Caco-2 (cell line): ENCODE data around the gene TGM1. TPM values are rescaled to one million over a fixed set of nuclear protein-coding genes. Genes with fewer than 3 reads are reported as not detected.
A peak's percentile ranks its signal among the peaks of the same experiment; 100 is the strongest.

Experiments used
- BruUV-seq: library from RNA; stranded (reverse); fragments of 400-500 nt; replicated peaks from 2 replicates; lab custom pipeline; 2021; lab: Mats Ljungman, UMichigan
- CTCF ChIA-PET: fragments of 300-600 bp; sonication (Branson Sonifier 250); formaldehyde crosslinking; loops from one replicate; lab custom pipeline; 2022; ENCODE audit warnings: antibody characterized with exemption; lab: Charles Lee
- POLR2A ChIA-PET: fragments of 300-600 bp; sonication (Branson Sonifier 250); formaldehyde crosslinking; loops from one replicate; lab custom pipeline; 2022; ENCODE audit warnings: antibody characterized with exemption; lab: Charles Lee
- DNase-seq, 2 experiments: peaks; one replicate each; pipeline versions ENCODE4 v3.0.0 to v3.0.0-alpha.2; 2020 to 2022
- H3K27me3 ChIP-seq: replicated peaks from 2 replicates; pipeline ENCODE4 v1.6.0; 2011; ENCODE audit warnings: low read length; ENCODE audit not compliant: control insufficient read depth, insufficient read depth
- H3K36me3 ChIP-seq: 2 replicates; pipeline ENCODE4 v1.5.1; 2011; ENCODE audit warnings: low read length; ENCODE audit not compliant: control insufficient read depth, insufficient read depth
- H3K4me1 ChIP-seq: fragments of 250-450 bp; sonication (Bioruptor Pico); 2 replicates; pipeline ENCODE4 v1.5.1; 2020; ENCODE audit warnings: mild to moderate bottlenecking
- H3K4me3 ChIP-seq: 2 replicates; pipeline ENCODE4 v1.5.1; 2011; ENCODE audit warnings: low read depth, mild to moderate bottlenecking, control low read depth, low read length
- H3K9me3 ChIP-seq: fragments of 250-450 bp; sonication (Bioruptor Pico); 2 replicates; pipeline ENCODE4 v1.5.1; 2020; ENCODE audit warnings: mild to moderate bottlenecking, moderate library complexity
- H3K27ac Mint-ChIP-seq: one replicate; pipeline ENCODE4 v1.8.0; 2022; ENCODE audit warnings: mixed read lengths; ENCODE audit not compliant: unreplicated experiment
- H3K27me3 Mint-ChIP-seq: one replicate; pipeline ENCODE4 v1.8.0; 2022; ENCODE audit warnings: mixed read lengths; ENCODE audit not compliant: insufficient read depth, unreplicated experiment
- H3K36me3 Mint-ChIP-seq: one replicate; pipeline ENCODE4 v1.8.0; 2022; ENCODE audit warnings: mild to moderate bottlenecking, mixed read lengths; ENCODE audit not compliant: insufficient read depth, unreplicated experiment
- H3K4me1 Mint-ChIP-seq: one replicate; pipeline ENCODE4 v1.8.0; 2022; ENCODE audit warnings: low read depth, mixed read lengths; ENCODE audit not compliant: unreplicated experiment
- H3K4me3 Mint-ChIP-seq: one replicate; pipeline ENCODE4 v1.8.0; 2022; ENCODE audit warnings: mild to moderate bottlenecking, moderate library complexity, mixed read lengths; ENCODE audit not compliant: unreplicated experiment
- H3K9me3 Mint-ChIP-seq: one replicate; pipeline ENCODE4 v1.8.0; 2022; ENCODE audit warnings: mixed read lengths; ENCODE audit not compliant: unreplicated experiment
- CTCF ChIP-seq, 2 experiments: fragments of 200-600 bp in 1 of 2; IDR thresholded peaks; 1 replicate in 1 of 2; 2 replicates in 1 of 2; pipeline versions ENCODE4 v1.5.1 to v1.8.0; 2011 to 2022; ENCODE audit warnings: antibody characterized with exemption in 1 of 2, control low read depth in 1 of 2, inconsistent platforms in 1 of 2, low read depth in 1 of 2, low read length in 1 of 2, mild to moderate bottlenecking in 1 of 2, moderate library complexity in 1 of 2; ENCODE audit not compliant: insufficient read depth in 1 of 2, severe bottlenecking in 1 of 2, unreplicated experiment in 1 of 2
- intact Hi-C: fragments of 100-400 bp; cut with micrococcal nuclease; formaldehyde crosslinking; loops from one replicate; pipeline ENCODE4 v1.10.0; 2022; ENCODE audit not compliant: unreplicated experiment
- total RNA-seq: library from RNA; stranded (reverse); gene quantifications from 2 replicates; pipeline ENCODE4 v1.2.3, GENCODE V29; 2022

TGM1 gene
- total RNA-seq, 1 experiment from 2014 or later: 5.9 TPM

- BruUV-seq: no TSS peak
- Histone ChIP-seq H3K36me3 (no peaks in the 10 kb centered on the region), H3K4me3 (no peak overlapping the region), H3K4me1 (peaks cover 5% of the 10 kb centered on the region), H3K27me3 (no peaks in the 10 kb centered on the region), H3K9me3 (no peaks in the 10 kb centered on the region)
- ChIA-PET POLR2A (no interaction called here), CTCF (interaction anchor here (0.7 kb wide), 1 partner anchor 85 kb away, joined by 9 read pairs; no protein-coding TSS in a partner anchor)
- Mint-ChIP-seq H3K36me3 (no peaks in the 10 kb centered on the region), H3K4me3 (no peak overlapping the region), H3K27ac (no peak overlapping the region), H3K27me3 (no peaks in the 10 kb centered on the region), H3K4me1 (peaks cover 11% of the 10 kb centered on the region), H3K9me3 (no peaks in the 10 kb centered on the region)
- intact Hi-C loops: no loop called here
- no peak for DNase-seq
- TF ChIP-seq CTCF (IDR thresholded peaks at IDR 0.05; ENCODE audit: insufficient read depth in 1 of 2, low read depth in 1 of 2, low read length in 1 of 2, severe bottlenecking in 1 of 2, unreplicated experiment in 1 of 2): no peak
Measured at GRCh38 chr14:24274101-24274543, 11.1 kb upstream of the TGM1 start.

GRCh38 chr14:24273422-24273998, 10.5 kb upstream of the TGM1 start:
- Histone ChIP-seq H3K27me3 (no peaks in the 10 kb centered on the region), H3K4me1 (peaks cover 5% of the 10 kb centered on the region), H3K9me3 (no peaks in the 10 kb centered on the region), H3K36me3 (no peaks in the 10 kb centered on the region), H3K4me3 (no peak overlapping the region)
- H3K27me3 Mint-ChIP-seq: no peaks in the 10 kb centered on the region
- DNase-seq: no peak
- H3K9me3 Mint-ChIP-seq: no peaks in the 10 kb centered on the region
- intact Hi-C loops: no loop called here
- H3K4me1 Mint-ChIP-seq: peaks cover 11% of the 10 kb centered on the region
- ChIA-PET CTCF (no interaction called here), POLR2A (no interaction called here)
- no TSS peak for BruUV-seq
- no peak overlapping the region for H3K4me3 Mint-ChIP-seq
- no peaks in the 10 kb centered on the region for H3K36me3 Mint-ChIP-seq
- no peak overlapping the region for H3K27ac Mint-ChIP-seq
- TF ChIP-seq CTCF (IDR thresholded peaks at IDR 0.05; ENCODE audit: insufficient read depth in 1 of 2, low read depth in 1 of 2, low read length in 1 of 2, severe bottlenecking in 1 of 2, unreplicated experiment in 1 of 2): no peak

GRCh38 chr14:24272467-24272866, 9.5 kb upstream of the TGM1 start:
- peak overlapping the region; percentile 76 for H3K4me3 Mint-ChIP-seq
- Histone ChIP-seq H3K4me1 (peaks cover 5% of the 10 kb centered on the region), H3K27me3 (no peaks in the 10 kb centered on the region), H3K9me3 (no peaks in the 10 kb centered on the region), H3K4me3 (no peak overlapping the region), H3K36me3 (no peaks in the 10 kb centered on the region)
- intact Hi-C loops: no loop called here
- CTCF ChIA-PET: interaction anchor here (0.6 to 1.9 kb wide), 3 partner anchors 20 to 36 kb away, joined by 3 to 42 read pairs (median 9); partner anchors contain the start of gene TINF2
- H3K9me3 Mint-ChIP-seq: no peaks in the 10 kb centered on the region
- peak overlapping the region; percentile 74 for H3K27ac Mint-ChIP-seq
- H3K36me3 Mint-ChIP-seq: peaks cover under 1% of the 10 kb centered on the region
- no peak for DNase-seq
- TF ChIP-seq CTCF (IDR thresholded peaks at IDR 0.05; ENCODE audit: insufficient read depth in 1 of 2, low read depth in 1 of 2, low read length in 1 of 2, severe bottlenecking in 1 of 2, unreplicated experiment in 1 of 2): no peak
- POLR2A ChIA-PET: interaction anchor here (2.1 kb wide), 1 partner anchor 30 kb away, joined by 39 read pairs; the partner anchor contains the start of gene TINF2
- H3K4me1 Mint-ChIP-seq: peaks cover 11% of the 10 kb centered on the region
- no TSS peak for BruUV-seq
- H3K27me3 Mint-ChIP-seq: no peaks in the 10 kb centered on the region
